GM21423 (cell line): ENCODE measurements around the gene HSF5.

Experiments used
- ATAC-seq: cut with Tn5 transposase; IDR thresholded peaks from one replicate; pipeline ENCODE4 v1.9.1; 2021; ENCODE audit warnings: mild to moderate bottlenecking, moderate library complexity; ENCODE audit not compliant: unreplicated experiment

The HSF5 gene

GRCh38 chr17:58388302-58389190 is 99.7 kb downstream of the HSF5 start:
- no peak for ATAC-seq

- no peak for ATAC-seq
Observed at GRCh38 chr17:58387834-58388233, 100.4 kb downstream of the HSF5 start.

GRCh38 chr17:58386708-58387107 is 101.5 kb downstream of the HSF5 start:
- ATAC-seq, result no peak

GRCh38 chr17:58385359-58385899 is 102.8 kb downstream of the HSF5 start:
- no peak for ATAC-seq

- ATAC-seq, result no peak
Observed at GRCh38 chr17:58384897-58385296, 103.3 kb downstream of the HSF5 start.

- no peak for ATAC-seq
Observed at GRCh38 chr17:58383892-58384462, 104.2 kb downstream of the HSF5 start.

GRCh38 chr17:58382872-58383242 is 105.4 kb downstream of the HSF5 start:
- ATAC-seq, result no peak

- ATAC-seq, result peak; percentile 79
Observed at GRCh38 chr17:58382108-58382871, 105.9 kb downstream of the HSF5 start.

GRCh38 chr17:58381124-58382035 is 106.8 kb downstream of the HSF5 start:
- ATAC-seq, result no peak

- ATAC-seq, result no peak
Observed at GRCh38 chr17:58380207-58381123, 107.7 kb downstream of the HSF5 start.

- no peak for ATAC-seq
Observed at GRCh38 chr17:58379511-58379824, 108.7 kb downstream of the HSF5 start.

- no peak for ATAC-seq
Observed at GRCh38 chr17:58378733-58379510, 109.3 kb downstream of the HSF5 start.

GRCh38 chr17:58377661-58378060 is 110.5 kb downstream of the HSF5 start:
- no peak for ATAC-seq

- ATAC-seq, result no peak
Observed at GRCh38 chr17:58377093-58377601, 111.1 kb downstream of the HSF5 start.

GRCh38 chr17:58376472-58377000 is 111.7 kb downstream of the HSF5 start:
- ATAC-seq, result no peak

GRCh38 chr17:58375811-58376210 is 112.4 kb downstream of the HSF5 start:
- no peak for ATAC-seq

GRCh38 chr17:58375256-58375655 is 113.0 kb downstream of the HSF5 start:
- ATAC-seq, result no peak

- no peak for ATAC-seq
Observed at GRCh38 chr17:58373923-58374322, 114.3 kb downstream of the HSF5 start.
